GM12874 (cell line): ENCODE measurements around the gene MYO18A.

Source experiments
- CTCF ChIP-seq: IDR thresholded peaks from 2 replicates; pipeline ENCODE4 v1.5.1; 2011; ENCODE audit warnings: low read depth, mild to moderate bottlenecking, control low read depth, low read length, moderate library complexity; ENCODE audit not compliant: insufficient read depth

MYO18A gene

GRCh38 chr17:29031488-29031887, 148.7 kb downstream of the MYO18A start:
- TF ChIP-seq CTCF, result no peak

GRCh38 chr17:29024316-29024952, 155.8 kb downstream of the MYO18A start:
- TF ChIP-seq CTCF, result no peak

- TF ChIP-seq CTCF, result no peak
Measured at GRCh38 chr17:29022074-29022473, 158.1 kb downstream of the MYO18A start.

- no peak for TF ChIP-seq CTCF
Measured at GRCh38 chr17:29021226-29021625, 159.0 kb downstream of the MYO18A start.
